ENCODE results near the gene NADK. TPM values are rescaled to one million over a fixed set of nuclear protein-coding genes. Genes with fewer than 3 reads are reported as not detected.

NADK gene
- 98.4 TPM for total RNA-seq

GRCh38 chr1:1777950-1778662 is at the start of gene NADK:
Gene NADK, minus strand, starts transcription at chr1:1778470. Its CDS starts 13,064 bp downstream, at chr1:1765406.
- DNase-seq (ENCODE audit: low spot score), result peak; percentile 55

- DNase-seq (ENCODE audit: low spot score), result no peak
Observed at GRCh38 chr1:1827089-1827848, 49.0 kb upstream of the NADK start.

GRCh38 chr1:1826356-1827088 is 48.3 kb upstream of the NADK start:
- no peak for DNase-seq (ENCODE audit: low spot score)

- DNase-seq (ENCODE audit: low spot score), result no peak
Observed at GRCh38 chr1:1825217-1825616, 46.9 kb upstream of the NADK start.

GRCh38 chr1:1819762-1820161 is 41.5 kb upstream of the NADK start:
- DNase-seq (ENCODE audit: low spot score), result no peak

GRCh38 chr1:1817221-1817620 is 39.0 kb upstream of the NADK start:
- no peak for DNase-seq (ENCODE audit: low spot score)

- no peak for DNase-seq (ENCODE audit: low spot score)
Observed at GRCh38 chr1:1815606-1816281, 37.5 kb upstream of the NADK start.

- DNase-seq (ENCODE audit: low spot score), result no peak
Observed at GRCh38 chr1:1809489-1809888, 31.2 kb upstream of the NADK start.

GRCh38 chr1:1808206-1808605 is 29.9 kb upstream of the NADK start:
- no peak for DNase-seq (ENCODE audit: low spot score)

GRCh38 chr1:1806890-1807289 is 28.6 kb upstream of the NADK start:
- DNase-seq (ENCODE audit: low spot score), result no peak

GRCh38 chr1:1804301-1804700 is 26.0 kb upstream of the NADK start:
- no peak for DNase-seq (ENCODE audit: low spot score)

- no peak for DNase-seq (ENCODE audit: low spot score)
Observed at GRCh38 chr1:1802871-1803270, 24.6 kb upstream of the NADK start.

GRCh38 chr1:1799716-1800115 is 21.4 kb upstream of the NADK start:
- no peak for DNase-seq (ENCODE audit: low spot score)

GRCh38 chr1:1797731-1798341 is 19.6 kb upstream of the NADK start:
- DNase-seq (ENCODE audit: low spot score), result no peak

- DNase-seq (ENCODE audit: low spot score), result no peak
Observed at GRCh38 chr1:1796466-1796865, 18.2 kb upstream of the NADK start.

- no peak for DNase-seq (ENCODE audit: low spot score)
Observed at GRCh38 chr1:1794999-1795398, 16.7 kb upstream of the NADK start.

GRCh38 chr1:1793481-1794244 is 15.4 kb upstream of the NADK start:
- no peak for DNase-seq (ENCODE audit: low spot score)

GRCh38 chr1:1788646-1789431 is 10.6 kb upstream of the NADK start:
- no peak for DNase-seq (ENCODE audit: low spot score)

GRCh38 chr1:1788136-1788535 is 9.9 kb upstream of the NADK start:
- DNase-seq (ENCODE audit: low spot score), result no peak

All from mucosa of gallbladder (tissue), 1 donor.